Bronchial epithelial cell (primary cell): Measurements from ENCODE around the gene GRIA2. TPM values are rescaled to one million over a fixed set of nuclear protein-coding genes. Genes with fewer than 3 reads are reported as not detected.

Experiments used
- DNase-seq: peaks from one replicate; pipeline ENCODE4 v3.0.0-alpha.2; 2010; ENCODE audit warnings: low read depth
- FAIRE-seq: peaks from 2 replicates; lab custom pipeline; 2011; peaks lifted over from hg19 to GRCh38; lab: Jason Lieb, UNC
- H3K27me3 ChIP-seq: 2 replicates; pipeline ENCODE4 v1.5.1; 2011; ENCODE audit warnings: low read length; ENCODE audit not compliant: control insufficient read depth, insufficient read depth
- H3K36me3 ChIP-seq: 2 replicates; pipeline ENCODE4 v1.5.1; 2011; ENCODE audit warnings: low read length; ENCODE audit not compliant: control insufficient read depth, insufficient read depth
- H3K4me3 ChIP-seq: 2 replicates; pipeline ENCODE4 v1.5.1; 2011; ENCODE audit warnings: mild to moderate bottlenecking, low read depth, low read length, control low read depth
- CTCF ChIP-seq: IDR thresholded peaks from 2 replicates; pipeline ENCODE4 v1.5.1; 2011; ENCODE audit warnings: mild to moderate bottlenecking, moderate library complexity, low read length, control low read depth, inconsistent platforms; ENCODE audit not compliant: insufficient read depth, severe bottlenecking
- total RNA-seq: library from RNA; depleted of rRNA; stranded (reverse); fragments of >200 nt; gene quantifications from 2 replicates; pipeline ENCODE4 v1.2.1, GENCODE V29; 2014

GRIA2 gene
- total RNA-seq, 1 donor from 2014 or later = not detected

GRCh38 chr4:157303471-157303960, 83.0 kb downstream of the GRIA2 start:
- no peaks in the 10 kb centered on the region for H3K27me3 ChIP-seq
- DNase-seq = no peak
- no peak overlapping the region for H3K4me3 ChIP-seq
- TF ChIP-seq CTCF = no peak
- no peaks in the 10 kb centered on the region for H3K36me3 ChIP-seq
- FAIRE-seq = no peak

- FAIRE-seq (no peak), DNase-seq (no peak)
These were observed 84.2 kb downstream of the GRIA2 start for GRCh38 chr4:157304769-157305168.

GRCh38 chr4:157312702-157313101, 92.2 kb downstream of the GRIA2 start:
- Histone ChIP-seq H3K36me3 (no peaks in the 10 kb centered on the region), H3K4me3 (no peak overlapping the region), H3K27me3 (no peaks in the 10 kb centered on the region)
- DNase-seq = no peak
- FAIRE-seq = no peak
- TF ChIP-seq CTCF = no peak

More at GRCh38 chr4:157304769-157305168, 84.2 kb downstream of the GRIA2 start:
- Histone ChIP-seq H3K36me3 (no peaks in the 10 kb centered on the region), H3K4me3 (no peak overlapping the region), H3K27me3 (no peaks in the 10 kb centered on the region)
- TF ChIP-seq CTCF = no peak

- no peaks in the 10 kb centered on the region for H3K27me3 ChIP-seq
- no peak overlapping the region for H3K4me3 ChIP-seq
- no peak for DNase-seq
- no peaks in the 10 kb centered on the region for H3K36me3 ChIP-seq
- TF ChIP-seq CTCF = no peak
- FAIRE-seq = no peak
These were observed 94.4 kb downstream of the GRIA2 start for GRCh38 chr4:157314906-157315305.

- no peaks in the 10 kb centered on the region for H3K36me3 ChIP-seq
- no peak for FAIRE-seq
- TF ChIP-seq CTCF = no peak
- peak; percentile 8 for DNase-seq
- H3K27me3 ChIP-seq = no peaks in the 10 kb centered on the region
- no peak overlapping the region for H3K4me3 ChIP-seq
These were observed 95.4 kb downstream of the GRIA2 start for GRCh38 chr4:157315968-157316367.

- no peaks in the 10 kb centered on the region for H3K36me3 ChIP-seq
- no peak for FAIRE-seq
- H3K4me3 ChIP-seq = no peak overlapping the region
- DNase-seq = no peak
- H3K27me3 ChIP-seq = no peaks in the 10 kb centered on the region
- TF ChIP-seq CTCF = no peak
These were observed 99.6 kb downstream of the GRIA2 start for GRCh38 chr4:157320092-157320491.
